ENCODE results near the gene PRAMEF15. TPM values are rescaled to one million over a fixed set of nuclear protein-coding genes. Genes with fewer than 3 reads are reported as not detected.
"Not testable (repeated sequence)": the region's sequence is repeated elsewhere in the genome, so short reads cannot be mapped to it uniquely, and the experiment has no call there.

PRAMEF15 gene
- total and polyA plus RNA-seq, 2 experiments from 2014 or later: not detected

GRCh38 chr1:13342496-13342895 is 27.1 kb downstream of the PRAMEF15 start:
- DNase-seq (ENCODE audit: low spot score); H3K4me3 ChIP-seq; H3K27me3 ChIP-seq; H3K9me3 ChIP-seq (ENCODE audit: low read depth); H3K9me2 ChIP-seq (replicated peaks; ENCODE audit: insufficient read depth); H3K27ac ChIP-seq; H3K4me1 ChIP-seq (ENCODE audit: insufficient read depth); H3K36me3 ChIP-seq (replicated peaks; ENCODE audit: insufficient read depth, low read depth); H3K4me2 ChIP-seq; H4K20me1 ChIP-seq (ENCODE audit: insufficient read depth, poor library complexity, severe bottlenecking); H2AFZ ChIP-seq; H3K79me2 ChIP-seq: not testable (repeated sequence)
- WGBS (ENCODE audit: low lambda C conversion rate, missing lambda C conversion rate): 81% methylated on average over 8 of the region's 8 CpGs

- H3K27me3 ChIP-seq; H3K36me3 ChIP-seq (replicated peaks; ENCODE audit: insufficient read depth, low read depth); H3K9me2 ChIP-seq (replicated peaks; ENCODE audit: insufficient read depth); H2AFZ ChIP-seq; DNase-seq (ENCODE audit: low spot score); H3K27ac ChIP-seq; H3K79me2 ChIP-seq; H3K4me1 ChIP-seq (ENCODE audit: insufficient read depth); H3K9me3 ChIP-seq (ENCODE audit: low read depth); H3K4me2 ChIP-seq; H3K4me3 ChIP-seq; H4K20me1 ChIP-seq (ENCODE audit: insufficient read depth, poor library complexity, severe bottlenecking): not testable (repeated sequence)
- WGBS (ENCODE audit: low lambda C conversion rate, missing lambda C conversion rate): 50% methylated on average over 7 of the region's 7 CpGs
Measured at GRCh38 chr1:13347034-13347433, 31.7 kb downstream of the PRAMEF15 start, which contains the start of gene PRAMEF14. TSS of gene PRAMEF14 (minus strand) at chr1:13347134. CDS start at chr1:13345314, 1,820 bp downstream.

GRCh38 chr1:13353476-13353875 is 38.1 kb downstream of the PRAMEF15 start:
- H2AFZ ChIP-seq; H3K27me3 ChIP-seq; H3K9me3 ChIP-seq (ENCODE audit: low read depth); H3K4me3 ChIP-seq; H3K36me3 ChIP-seq (replicated peaks; ENCODE audit: insufficient read depth, low read depth); H3K9me2 ChIP-seq (replicated peaks; ENCODE audit: insufficient read depth); H3K4me1 ChIP-seq (ENCODE audit: insufficient read depth); H3K79me2 ChIP-seq; H3K27ac ChIP-seq; H3K4me2 ChIP-seq; DNase-seq (ENCODE audit: low spot score); H4K20me1 ChIP-seq (ENCODE audit: insufficient read depth, poor library complexity, severe bottlenecking): not testable (repeated sequence)
- WGBS (ENCODE audit: low lambda C conversion rate, missing lambda C conversion rate): 74% methylated on average over 8 of the region's 8 CpGs

GRCh38 chr1:13354475-13354874 is 39.1 kb downstream of the PRAMEF15 start:
- H3K9me2 ChIP-seq (replicated peaks; ENCODE audit: insufficient read depth); H2AFZ ChIP-seq; H4K20me1 ChIP-seq (ENCODE audit: insufficient read depth, poor library complexity, severe bottlenecking); DNase-seq (ENCODE audit: low spot score); H3K4me3 ChIP-seq; H3K27me3 ChIP-seq; H3K4me2 ChIP-seq; H3K79me2 ChIP-seq; H3K4me1 ChIP-seq (ENCODE audit: insufficient read depth); H3K36me3 ChIP-seq (replicated peaks; ENCODE audit: insufficient read depth, low read depth); H3K27ac ChIP-seq; H3K9me3 ChIP-seq (ENCODE audit: low read depth): not testable (repeated sequence)
- WGBS (ENCODE audit: low lambda C conversion rate, missing lambda C conversion rate): 22% methylated on average over 1 of the region's 9 CpGs

GRCh38 chr1:13356774-13357173 is 41.4 kb downstream of the PRAMEF15 start:
- peak; percentile 61 for DNase-seq (ENCODE audit: low spot score)
- WGBS (ENCODE audit: low lambda C conversion rate, missing lambda C conversion rate): 2% methylated on average over 5 of the region's 5 CpGs
- H3K4me2 ChIP-seq; H3K4me3 ChIP-seq; H3K27ac ChIP-seq; H3K79me2 ChIP-seq; H4K20me1 ChIP-seq (ENCODE audit: insufficient read depth, poor library complexity, severe bottlenecking); H3K27me3 ChIP-seq; H3K9me2 ChIP-seq (replicated peaks; ENCODE audit: insufficient read depth); H3K9me3 ChIP-seq (ENCODE audit: low read depth); H3K36me3 ChIP-seq (replicated peaks; ENCODE audit: insufficient read depth, low read depth); H2AFZ ChIP-seq; H3K4me1 ChIP-seq (ENCODE audit: insufficient read depth): not testable (repeated sequence)
- TF ChIP-seq CTCF (IDR thresholded peaks at IDR 0.05; ENCODE audit: poor library complexity): peak; percentile 67

- H3K9me3 ChIP-seq (ENCODE audit: low read depth); H3K27ac ChIP-seq; H3K27me3 ChIP-seq; H3K36me3 ChIP-seq (replicated peaks; ENCODE audit: insufficient read depth, low read depth); H3K79me2 ChIP-seq; H3K4me1 ChIP-seq (ENCODE audit: insufficient read depth); H2AFZ ChIP-seq; DNase-seq (ENCODE audit: low spot score); H3K9me2 ChIP-seq (replicated peaks; ENCODE audit: insufficient read depth); H4K20me1 ChIP-seq (ENCODE audit: insufficient read depth, poor library complexity, severe bottlenecking); H3K4me2 ChIP-seq; H3K4me3 ChIP-seq: not testable (repeated sequence)
- 67% methylated on average over 1 of the region's 7 CpGs for WGBS (ENCODE audit: low lambda C conversion rate, missing lambda C conversion rate)
Measured at GRCh38 chr1:13362364-13362763, 47.0 kb downstream of the PRAMEF15 start.

GRCh38 chr1:13364928-13365327 is 49.5 kb downstream of the PRAMEF15 start:
- not testable (repeated sequence) for H3K9me3 ChIP-seq (ENCODE audit: low read depth); H3K27ac ChIP-seq; DNase-seq (ENCODE audit: low spot score); H3K36me3 ChIP-seq (replicated peaks; ENCODE audit: insufficient read depth, low read depth); H3K9me2 ChIP-seq (replicated peaks; ENCODE audit: insufficient read depth); H3K4me1 ChIP-seq (ENCODE audit: insufficient read depth); H4K20me1 ChIP-seq (ENCODE audit: insufficient read depth, poor library complexity, severe bottlenecking); H3K4me3 ChIP-seq; H3K27me3 ChIP-seq; H2AFZ ChIP-seq; H3K4me2 ChIP-seq; H3K79me2 ChIP-seq
- 94% methylated on average over 2 of the region's 4 CpGs for WGBS (ENCODE audit: low lambda C conversion rate, missing lambda C conversion rate)

- not testable (repeated sequence) for H3K79me2 ChIP-seq; DNase-seq (ENCODE audit: low spot score); H3K9me3 ChIP-seq (ENCODE audit: low read depth); H3K4me2 ChIP-seq; H3K27ac ChIP-seq; H3K4me1 ChIP-seq (ENCODE audit: insufficient read depth); H3K36me3 ChIP-seq (replicated peaks; ENCODE audit: insufficient read depth, low read depth); H2AFZ ChIP-seq; H4K20me1 ChIP-seq (ENCODE audit: insufficient read depth, poor library complexity, severe bottlenecking); H3K9me2 ChIP-seq (replicated peaks; ENCODE audit: insufficient read depth); H3K4me3 ChIP-seq; H3K27me3 ChIP-seq
- 88% methylated on average over 3 of the region's 3 CpGs for WGBS (ENCODE audit: low lambda C conversion rate, missing lambda C conversion rate)
Measured at GRCh38 chr1:13366536-13366935, 51.2 kb downstream of the PRAMEF15 start.

- not testable (repeated sequence) for H2AFZ ChIP-seq; H4K20me1 ChIP-seq (ENCODE audit: insufficient read depth, poor library complexity, severe bottlenecking); H3K79me2 ChIP-seq; H3K9me2 ChIP-seq (replicated peaks; ENCODE audit: insufficient read depth); H3K4me3 ChIP-seq; H3K9me3 ChIP-seq (ENCODE audit: low read depth); H3K4me2 ChIP-seq; DNase-seq (ENCODE audit: low spot score); H3K27me3 ChIP-seq; H3K4me1 ChIP-seq (ENCODE audit: insufficient read depth); H3K27ac ChIP-seq; H3K36me3 ChIP-seq (replicated peaks; ENCODE audit: insufficient read depth, low read depth)
- WGBS (ENCODE audit: low lambda C conversion rate, missing lambda C conversion rate): 85% methylated on average over 4 of the region's 4 CpGs
Measured at GRCh38 chr1:13368544-13368943, 53.2 kb downstream of the PRAMEF15 start.
